ENCODE results near the gene UFD1. TPM values are rescaled to one million over a fixed set of nuclear protein-coding genes. Genes with fewer than 3 reads are reported as not detected.
A peak's percentile ranks its signal among the peaks of the same experiment; 100 is the strongest.

UFD1 gene
- total and polyA plus RNA-seq, 9 of the 15 experiments (the other 6 are each of a cell fraction or from before 2014, with no cell fraction given), result 238 to 645 (median 363) TPM

DNA sequence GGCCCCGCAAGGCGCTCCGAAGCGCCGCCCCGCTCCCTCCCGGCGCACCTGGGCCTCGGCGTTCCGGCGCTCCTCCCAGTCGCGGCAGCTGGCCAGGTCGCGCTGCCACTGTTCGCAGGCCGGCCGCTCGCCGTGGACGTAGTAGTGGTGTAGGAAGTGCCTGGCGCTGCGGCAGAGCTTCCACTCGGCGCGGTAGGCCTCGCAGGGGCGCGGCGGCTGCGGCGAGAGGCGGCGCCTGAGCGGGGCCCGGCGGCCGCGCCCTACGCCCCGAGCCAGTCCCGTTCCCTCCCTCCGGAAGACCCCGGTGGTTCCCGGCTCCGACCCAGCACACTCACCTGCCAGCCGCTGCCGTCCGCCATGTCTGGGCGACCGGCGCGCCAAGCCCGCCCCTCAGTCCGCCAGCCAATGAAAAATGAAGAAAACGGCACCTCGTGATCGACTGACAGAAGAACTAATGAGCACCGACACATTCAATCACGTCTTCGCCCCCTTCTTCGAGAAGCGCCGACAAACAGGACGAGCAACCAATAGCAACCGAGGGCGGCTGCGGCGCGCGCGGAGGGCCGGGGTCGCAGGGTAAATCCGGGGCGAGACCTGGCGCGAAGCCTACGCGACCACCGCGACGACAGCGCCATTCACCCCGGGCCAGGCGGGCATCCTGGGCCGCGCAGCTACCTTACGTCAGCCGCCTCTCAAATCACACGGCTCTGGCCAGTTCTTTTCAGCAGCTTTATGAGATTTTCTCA, 31.5 kb downstream of the UFD1 start, which contains the start of gene C22orf39 (continued):
- TF ChIP-seq RERE (CRISPR knock-in tag; IDR thresholded peaks at IDR 0.05; ENCODE audit: borderline replicate concordance) (no peak), SPI1 (IDR thresholded peaks at IDR 0.05; ENCODE audit: borderline replicate concordance, low read depth, low read length) (0 out of 2 replicates have a peak, but pooled peaks have one; percentile 27), POLR2H (tag; IDR thresholded peaks at IDR 0.05; ENCODE audit: low read depth) (peak; percentile 95), ZBTB9 (CRISPR knock-in tag; IDR thresholded peaks at IDR 0.05) (peak; percentile 94), LCOR (CRISPR knock-in tag; IDR thresholded peaks at IDR 0.05) (no peak), GABPB1 (CRISPR knock-in tag; IDR thresholded peaks at IDR 0.05) (no peak), ZNF830 (CRISPR knock-in tag; IDR thresholded peaks at IDR 0.05) (no peak; the same call in 1 of the 2 replicates), PYGO2 (tag; IDR thresholded peaks at IDR 0.05) (no peak), TSHZ1 (CRISPR knock-in tag; IDR thresholded peaks at IDR 0.05) (no peak), BCOR (IDR thresholded peaks at IDR 0.05) (no peak; the same call in 1 of the 2 replicates), ZBTB1 (CRISPR knock-in tag; IDR thresholded peaks at IDR 0.05; ENCODE audit: borderline replicate concordance, low read depth) (no peak), FOXM1 (IDR thresholded peaks at IDR 0.05; ENCODE audit: low read depth) (0 out of 2 replicates have a peak, but pooled peaks have one; percentile 15), FOXM1 (CRISPR knock-in tag; IDR thresholded peaks at IDR 0.05; ENCODE audit: low read depth) (no peak)
